ENCODE measurements around the gene DUOXA1.

DNA sequence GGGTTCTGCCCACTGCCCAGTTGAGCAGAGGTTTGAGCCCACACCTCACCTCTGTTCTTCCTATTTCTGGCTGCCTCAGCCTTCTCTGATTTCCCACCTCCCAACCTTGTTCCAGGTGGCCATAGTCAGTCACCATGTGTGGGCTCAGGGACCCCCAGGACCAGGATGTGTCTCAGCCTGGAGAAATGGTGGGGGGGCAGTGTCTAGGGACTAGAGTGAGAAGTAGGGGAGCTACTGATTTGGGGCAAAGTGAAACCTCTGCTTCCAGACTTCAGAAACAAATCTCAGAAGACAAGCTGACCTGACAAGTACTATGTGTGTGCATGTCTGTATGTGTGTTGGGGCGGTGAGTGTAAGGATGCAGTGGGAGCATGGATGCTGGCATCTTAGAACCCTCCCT, 35.2 kb upstream of the DUOXA1 start:
- TF ChIP-seq, protein P1, sequence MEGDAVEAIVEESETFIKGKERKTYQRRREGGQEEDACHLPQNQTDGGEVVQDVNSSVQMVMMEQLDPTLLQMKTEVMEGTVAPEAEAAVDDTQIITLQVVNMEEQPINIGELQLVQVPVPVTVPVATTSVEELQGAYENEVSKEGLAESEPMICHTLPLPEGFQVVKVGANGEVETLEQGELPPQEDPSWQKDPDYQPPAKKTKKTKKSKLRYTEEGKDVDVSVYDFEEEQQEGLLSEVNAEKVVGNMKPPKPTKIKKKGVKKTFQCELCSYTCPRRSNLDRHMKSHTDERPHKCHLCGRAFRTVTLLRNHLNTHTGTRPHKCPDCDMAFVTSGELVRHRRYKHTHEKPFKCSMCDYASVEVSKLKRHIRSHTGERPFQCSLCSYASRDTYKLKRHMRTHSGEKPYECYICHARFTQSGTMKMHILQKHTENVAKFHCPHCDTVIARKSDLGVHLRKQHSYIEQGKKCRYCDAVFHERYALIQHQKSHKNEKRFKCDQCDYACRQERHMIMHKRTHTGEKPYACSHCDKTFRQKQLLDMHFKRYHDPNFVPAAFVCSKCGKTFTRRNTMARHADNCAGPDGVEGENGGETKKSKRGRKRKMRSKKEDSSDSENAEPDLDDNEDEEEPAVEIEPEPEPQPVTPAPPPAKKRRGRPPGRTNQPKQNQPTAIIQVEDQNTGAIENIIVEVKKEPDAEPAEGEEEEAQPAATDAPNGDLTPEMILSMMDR (IDR thresholded peaks at IDR 0.05) = no peak
- TF ChIP-seq POLR2A (IDR thresholded peaks at IDR 0.05) = no peak
- TF ChIP-seq EP300 (IDR thresholded peaks at IDR 0.05) = no peak

Measured in ovary (tissue), 3 donors.